Upper lobe of left lung (tissue), 4 donors: ENCODE data around the gene STAB2.

ENCODE experiments used
- POLR2A ChIP-seq, 4 donors: fragments of 450-650 bp; IDR thresholded peaks; one replicate each; pipeline ENCODE4 v1.5.1; 2016 to 2017; ENCODE audit warnings: antibody characterized with exemption in 4 of 4, mild to moderate bottlenecking in 2 of 4
- POLR2AphosphoS5 ChIP-seq, 2 donors: sonication (generic); formaldehyde crosslinking; IDR thresholded peaks; one replicate each; pipeline ENCODE4 v1.5.1; 2017; ENCODE audit warnings: antibody characterized with exemption in 2 of 2
- TF ChIP-seq, protein P1 (sequence below), 6 experiments: fragments of 450-650 bp in 4 of 6; fragments of 200-600 bp in 2 of 6; sonication (generic) in 2 of 6; IDR thresholded peaks; one replicate each; pipeline ENCODE4 v1.5.1; 2016 to 2019; ENCODE audit warnings: antibody characterized with exemption in 6 of 6

DNA sequence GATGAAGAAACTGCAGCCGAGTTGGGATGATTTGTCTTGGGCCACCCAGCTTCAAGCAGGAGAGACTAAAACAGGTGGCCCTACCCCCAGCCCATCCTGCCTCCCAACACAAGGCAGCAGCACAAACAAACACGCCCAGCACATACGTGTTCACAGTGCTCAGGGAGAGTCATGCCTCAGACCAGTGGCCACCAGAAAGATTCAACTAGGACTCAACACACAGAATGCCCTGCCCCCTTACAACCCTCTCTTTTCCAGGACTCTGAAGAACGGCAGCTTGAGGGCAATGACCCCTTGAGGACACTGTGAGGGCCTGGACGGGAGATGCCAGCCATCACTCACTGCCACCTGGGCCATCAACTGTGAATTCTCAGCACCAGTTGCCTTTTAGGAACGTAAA, 179.0 kb downstream of the STAB2 start:
- TF ChIP-seq, protein P1, sequence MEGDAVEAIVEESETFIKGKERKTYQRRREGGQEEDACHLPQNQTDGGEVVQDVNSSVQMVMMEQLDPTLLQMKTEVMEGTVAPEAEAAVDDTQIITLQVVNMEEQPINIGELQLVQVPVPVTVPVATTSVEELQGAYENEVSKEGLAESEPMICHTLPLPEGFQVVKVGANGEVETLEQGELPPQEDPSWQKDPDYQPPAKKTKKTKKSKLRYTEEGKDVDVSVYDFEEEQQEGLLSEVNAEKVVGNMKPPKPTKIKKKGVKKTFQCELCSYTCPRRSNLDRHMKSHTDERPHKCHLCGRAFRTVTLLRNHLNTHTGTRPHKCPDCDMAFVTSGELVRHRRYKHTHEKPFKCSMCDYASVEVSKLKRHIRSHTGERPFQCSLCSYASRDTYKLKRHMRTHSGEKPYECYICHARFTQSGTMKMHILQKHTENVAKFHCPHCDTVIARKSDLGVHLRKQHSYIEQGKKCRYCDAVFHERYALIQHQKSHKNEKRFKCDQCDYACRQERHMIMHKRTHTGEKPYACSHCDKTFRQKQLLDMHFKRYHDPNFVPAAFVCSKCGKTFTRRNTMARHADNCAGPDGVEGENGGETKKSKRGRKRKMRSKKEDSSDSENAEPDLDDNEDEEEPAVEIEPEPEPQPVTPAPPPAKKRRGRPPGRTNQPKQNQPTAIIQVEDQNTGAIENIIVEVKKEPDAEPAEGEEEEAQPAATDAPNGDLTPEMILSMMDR (IDR thresholded peaks at IDR 0.05) = no peak
- TF ChIP-seq POLR2A (IDR thresholded peaks at IDR 0.05) = no peak
- no peak for TF ChIP-seq POLR2AphosphoS5 (IDR thresholded peaks at IDR 0.05)
